Kidney epithelial cell (primary cell): ENCODE data around the gene IFITM5. TPM values are rescaled to one million over a fixed set of nuclear protein-coding genes. Genes with fewer than 3 reads are reported as not detected.
A peak's percentile ranks its signal among the peaks of the same experiment; 100 is the strongest.

Source experiments
- DNase-seq: peaks from one replicate; pipeline ENCODE4 v3.0.0-alpha.2; 2010; ENCODE audit warnings: low read depth
- H3K27me3 ChIP-seq: 2 replicates; pipeline ENCODE4 v1.6.0; 2011; ENCODE audit warnings: low read length; ENCODE audit not compliant: control insufficient read depth, insufficient read depth
- H3K36me3 ChIP-seq: 2 replicates; pipeline ENCODE4 v1.5.1; 2011; ENCODE audit warnings: low read length; ENCODE audit not compliant: control insufficient read depth, insufficient read depth
- H3K4me3 ChIP-seq: 2 replicates; pipeline ENCODE4 v1.5.1; 2011; ENCODE audit warnings: low read depth, mild to moderate bottlenecking, control low read depth, low read length
- total RNA-seq: library from RNA; depleted of rRNA; stranded (reverse); fragments of >200 nt; gene quantifications from 2 replicates; pipeline ENCODE4 v1.2.3, GENCODE V29; 2015
- TF ChIP-seq, protein P1 (sequence below): IDR thresholded peaks from 2 replicates; pipeline ENCODE4 v1.5.1; 2011; ENCODE audit warnings: mild to moderate bottlenecking, moderate library complexity, low read length, control low read depth, inconsistent platforms; ENCODE audit not compliant: insufficient read depth, poor library complexity, severe bottlenecking

IFITM5 gene
- total RNA-seq, 1 donor from 2014 or later, result not detected

DNA sequence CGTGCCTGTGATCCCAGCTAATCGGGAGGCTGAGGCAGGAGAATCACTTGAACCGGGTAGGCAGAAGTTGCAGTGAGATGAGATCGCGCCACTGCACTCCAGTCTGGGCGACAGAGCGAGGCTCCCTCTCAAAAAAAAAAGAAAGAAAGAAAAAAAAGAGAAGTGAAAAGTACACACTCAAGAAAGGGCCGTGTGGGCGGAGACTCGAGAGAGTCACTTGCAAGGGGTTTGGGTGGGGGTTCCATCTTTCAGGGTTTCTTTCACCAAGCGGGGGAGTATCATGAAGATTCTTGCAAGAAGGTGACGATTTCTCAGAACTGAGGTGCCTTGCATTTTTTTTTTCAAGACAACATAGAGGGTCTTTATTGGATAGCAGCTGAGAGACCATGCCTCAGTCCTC is 4.0 kb upstream of the IFITM5 start:
- no peaks in the 10 kb centered on the region for H3K36me3 ChIP-seq
- TF ChIP-seq, protein P1, sequence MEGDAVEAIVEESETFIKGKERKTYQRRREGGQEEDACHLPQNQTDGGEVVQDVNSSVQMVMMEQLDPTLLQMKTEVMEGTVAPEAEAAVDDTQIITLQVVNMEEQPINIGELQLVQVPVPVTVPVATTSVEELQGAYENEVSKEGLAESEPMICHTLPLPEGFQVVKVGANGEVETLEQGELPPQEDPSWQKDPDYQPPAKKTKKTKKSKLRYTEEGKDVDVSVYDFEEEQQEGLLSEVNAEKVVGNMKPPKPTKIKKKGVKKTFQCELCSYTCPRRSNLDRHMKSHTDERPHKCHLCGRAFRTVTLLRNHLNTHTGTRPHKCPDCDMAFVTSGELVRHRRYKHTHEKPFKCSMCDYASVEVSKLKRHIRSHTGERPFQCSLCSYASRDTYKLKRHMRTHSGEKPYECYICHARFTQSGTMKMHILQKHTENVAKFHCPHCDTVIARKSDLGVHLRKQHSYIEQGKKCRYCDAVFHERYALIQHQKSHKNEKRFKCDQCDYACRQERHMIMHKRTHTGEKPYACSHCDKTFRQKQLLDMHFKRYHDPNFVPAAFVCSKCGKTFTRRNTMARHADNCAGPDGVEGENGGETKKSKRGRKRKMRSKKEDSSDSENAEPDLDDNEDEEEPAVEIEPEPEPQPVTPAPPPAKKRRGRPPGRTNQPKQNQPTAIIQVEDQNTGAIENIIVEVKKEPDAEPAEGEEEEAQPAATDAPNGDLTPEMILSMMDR, result no peak
- peaks cover 10% of the 10 kb centered on the region for H3K27me3 ChIP-seq
- no peak for DNase-seq
- H3K4me3 ChIP-seq, result no peak overlapping the region

DNA sequence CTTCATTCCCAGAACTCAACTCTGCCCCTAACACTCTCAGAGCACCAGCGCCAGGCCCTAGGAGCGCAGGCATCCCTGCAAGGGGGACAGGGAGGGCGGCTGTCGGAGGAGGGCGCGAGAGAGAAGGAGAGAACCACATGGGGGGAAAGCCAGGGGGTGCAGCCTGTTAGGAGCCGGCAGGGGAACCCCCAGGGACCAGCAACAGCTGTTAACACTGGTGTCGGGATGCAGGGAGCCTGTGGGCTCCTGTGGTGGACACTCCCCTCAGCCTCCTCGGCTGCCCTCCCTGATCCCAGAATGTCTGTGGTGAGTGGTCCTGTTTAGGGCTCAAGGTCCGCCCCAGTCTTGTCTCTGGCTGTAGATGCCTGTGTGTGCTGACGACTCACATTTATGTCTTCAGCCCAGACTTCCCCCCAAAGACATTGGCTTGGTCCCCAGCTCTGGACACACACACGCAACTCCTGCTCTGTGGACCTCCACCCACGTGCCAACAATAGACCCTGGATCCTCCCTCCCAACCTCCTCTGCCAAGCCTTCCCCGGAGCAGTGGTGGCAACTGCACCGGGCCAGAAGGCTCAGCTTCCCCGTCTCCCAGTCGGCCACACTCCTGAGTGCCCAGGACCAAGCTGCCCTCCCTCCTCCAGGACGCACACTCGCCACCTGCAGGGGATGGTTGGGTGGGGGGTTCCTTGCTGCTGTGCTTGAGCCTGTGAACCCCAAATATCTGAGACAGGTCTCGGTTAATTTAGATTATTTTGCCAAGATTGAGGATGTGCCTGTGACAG is 817 bp upstream of the IFITM5 start:
- DNase-seq, result no peak
- TF ChIP-seq, protein P1, result peak; percentile 30
- Histone ChIP-seq H3K36me3 (no peaks in the 10 kb centered on the region), H3K4me3 (no peak overlapping the region), H3K27me3 (peaks cover 32% of the 10 kb centered on the region)

DNA sequence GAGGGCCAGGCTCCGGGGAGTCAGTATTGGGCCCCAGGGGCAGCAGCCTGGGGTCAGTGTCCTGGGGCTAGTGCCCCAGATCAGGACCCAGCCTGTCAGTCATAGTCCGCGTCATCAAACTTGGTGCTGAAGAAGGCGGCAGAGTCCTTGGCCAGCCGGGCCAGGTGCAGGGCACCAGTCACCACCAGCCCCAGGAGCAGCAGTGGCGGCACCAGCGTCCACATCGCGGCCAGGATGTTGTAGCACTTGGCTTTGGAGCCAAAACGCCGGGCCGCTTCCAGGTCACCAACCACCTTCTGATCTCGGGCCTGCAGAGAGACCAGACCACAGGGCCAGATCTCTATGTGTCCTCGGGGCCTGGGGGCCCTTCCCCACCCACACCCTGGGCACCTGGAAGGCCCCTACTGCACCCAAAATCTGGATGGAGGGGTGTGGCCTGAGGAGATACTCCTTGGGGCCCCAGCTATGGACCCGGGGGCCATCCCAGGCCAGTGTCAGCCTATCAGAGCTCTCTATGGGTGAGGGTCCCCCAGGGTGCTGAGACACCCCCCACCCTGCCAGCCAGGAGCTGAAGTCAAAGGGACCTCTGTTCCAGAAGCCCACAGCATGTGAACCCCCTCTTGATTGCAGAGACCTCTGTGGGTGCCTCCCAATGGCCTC is 790 bp downstream of the IFITM5 start:
- no peaks in the 10 kb centered on the region for H3K36me3 ChIP-seq
- peaks cover 32% of the 10 kb centered on the region for H3K27me3 ChIP-seq
- TF ChIP-seq, protein P1, result no peak
- no peak overlapping the region for H3K4me3 ChIP-seq
- DNase-seq, result no peak

DNA sequence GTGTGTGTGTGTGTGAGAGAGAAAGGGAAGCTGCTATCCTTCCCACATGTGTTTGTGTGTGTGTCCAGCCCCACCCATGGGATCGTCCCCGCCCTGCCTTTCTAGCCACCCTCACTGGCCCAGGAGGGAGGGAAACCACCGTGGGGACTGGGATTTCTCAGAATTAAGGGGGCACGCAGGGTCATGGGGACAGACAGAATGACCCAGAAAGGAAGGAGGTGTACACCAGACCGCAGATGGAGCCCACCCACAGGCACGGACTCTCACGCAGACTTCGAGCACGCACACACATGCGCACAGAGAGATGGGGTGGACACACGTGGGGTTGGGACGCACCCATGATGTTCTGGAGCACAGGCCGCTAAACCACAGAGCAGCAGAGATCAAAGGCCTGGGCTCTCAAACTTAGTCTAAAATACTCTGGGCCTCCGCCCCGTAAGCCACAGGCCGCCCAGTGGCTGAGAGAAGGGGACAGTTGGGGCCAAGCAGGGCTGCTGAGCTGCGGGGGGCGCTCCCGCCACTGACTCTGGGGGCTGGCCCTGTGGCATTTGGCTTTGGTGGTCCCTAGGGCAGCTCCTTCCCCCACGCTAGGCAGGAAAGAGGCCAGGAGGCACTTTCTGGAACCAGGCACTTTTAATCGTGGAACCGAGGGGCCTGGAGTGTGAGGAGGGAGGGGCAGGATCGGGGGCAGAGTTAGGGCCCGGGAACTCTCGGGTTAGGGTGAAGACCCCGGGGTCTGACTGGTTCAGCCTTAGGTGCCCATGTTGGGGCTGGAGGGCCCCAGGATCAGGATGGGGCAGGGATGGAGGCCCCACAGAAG is 1.5 kb downstream of the IFITM5 start:
- H3K4me3 ChIP-seq, result no peak overlapping the region
- TF ChIP-seq, protein P1, result no peak
- no peaks in the 10 kb centered on the region for H3K36me3 ChIP-seq
- DNase-seq, result no peak
- peaks cover 32% of the 10 kb centered on the region for H3K27me3 ChIP-seq

DNA sequence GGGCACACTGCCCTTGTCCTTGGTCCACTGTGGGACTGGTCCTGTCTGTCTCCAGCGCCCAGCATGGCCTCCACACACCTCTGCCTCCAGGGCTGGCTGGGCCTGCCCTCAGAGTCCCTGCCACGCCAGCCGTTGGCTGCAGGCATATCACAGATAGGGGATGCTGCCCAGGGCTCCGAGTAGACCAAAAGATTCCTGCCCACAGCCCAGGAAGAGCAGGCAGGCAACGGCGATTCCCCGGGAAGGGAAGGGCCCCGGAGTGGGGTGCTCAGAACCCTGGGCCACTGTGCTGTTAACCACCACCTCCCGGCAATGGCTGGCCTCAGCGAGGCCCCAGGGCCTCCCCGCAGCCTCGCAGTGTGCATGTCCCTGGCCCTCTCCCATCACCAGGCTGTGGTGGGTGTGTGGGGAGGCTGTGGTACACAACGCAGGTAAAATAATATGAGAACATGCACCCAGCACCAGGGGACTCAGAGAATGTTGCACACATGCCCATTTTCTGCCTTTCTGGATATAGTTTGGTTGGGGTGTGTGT is 2.2 kb downstream of the IFITM5 start:
- Histone ChIP-seq H3K4me3 (no peak overlapping the region), H3K27me3 (peaks cover 32% of the 10 kb centered on the region), H3K36me3 (no peaks in the 10 kb centered on the region)
- TF ChIP-seq, protein P1, result no peak
- no peak for DNase-seq
